ENCODE data around the gene SLC35F1.

Gene SLC35F1

DNA sequence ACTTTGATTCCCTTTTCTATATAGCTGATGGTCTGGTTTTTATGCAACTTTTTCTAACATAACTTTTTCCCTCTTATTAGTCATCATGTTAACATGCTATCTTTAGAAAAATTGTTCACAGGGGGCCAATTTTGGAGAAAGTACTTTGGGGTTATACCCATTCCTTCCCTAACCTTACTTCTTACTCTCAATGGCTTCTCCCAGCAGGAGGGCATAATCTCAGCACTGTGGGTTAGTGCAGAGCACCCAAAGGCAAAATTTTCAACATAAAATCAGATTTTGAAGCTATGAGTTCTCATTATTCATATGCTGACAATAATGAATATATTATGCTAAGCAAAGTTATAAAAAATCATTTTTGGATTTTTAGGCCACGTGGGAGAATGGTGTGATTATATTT lies 299.2 kb downstream of the SLC35F1 start:
- no peak for DNase-seq

DNA sequence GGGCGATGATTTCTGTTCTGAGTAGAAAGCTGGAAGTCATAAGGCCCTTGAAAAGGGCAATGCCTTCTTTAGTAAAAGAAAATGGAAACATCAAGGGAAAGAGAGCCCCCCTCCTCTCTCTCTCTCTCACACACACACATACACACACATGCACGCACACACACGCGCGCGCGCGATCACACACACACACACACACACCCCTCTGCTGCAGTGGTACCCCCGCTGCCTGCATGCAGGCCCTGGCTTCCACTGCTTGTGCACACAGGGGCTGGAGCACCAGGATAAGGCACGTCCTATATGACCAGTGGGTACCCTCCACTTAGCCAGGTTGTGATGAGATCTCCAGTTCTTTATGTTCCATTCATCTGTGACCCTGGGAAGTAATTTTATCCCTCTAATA lies 300.9 kb downstream of the SLC35F1 start:
- no peak for DNase-seq

DNA sequence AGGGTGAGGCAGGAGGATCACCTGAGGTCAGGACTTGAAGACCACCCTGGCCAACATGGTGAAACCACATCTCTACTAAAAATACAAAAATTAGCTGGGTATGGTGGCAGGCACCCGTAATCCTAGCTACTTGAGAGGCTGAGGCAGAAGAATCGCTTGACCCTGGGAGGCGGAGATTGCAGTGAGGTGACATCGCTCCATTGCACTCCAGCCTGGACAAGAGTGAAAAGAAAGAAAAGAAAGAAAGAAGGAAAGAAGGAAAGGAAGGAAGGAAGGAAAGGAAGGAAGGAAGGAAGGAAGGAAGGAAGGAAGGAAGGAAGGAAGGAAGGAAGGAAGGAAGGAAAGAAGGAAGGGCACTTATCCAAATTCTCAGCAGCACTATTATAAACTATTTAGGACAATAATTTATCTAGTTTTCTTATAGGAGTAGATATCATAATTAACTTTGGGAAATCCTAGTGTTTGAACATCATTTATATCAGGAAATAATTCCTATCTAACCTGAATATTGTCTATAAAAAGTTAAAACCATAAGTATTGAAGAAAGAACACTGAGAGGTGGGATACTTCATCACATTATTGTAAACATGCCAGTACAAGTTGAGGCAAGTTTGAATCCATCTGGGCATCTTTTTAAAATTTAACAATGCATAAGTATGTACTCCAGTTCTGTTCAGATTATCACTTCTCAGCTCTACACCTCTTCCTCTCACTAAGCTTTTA lies 305.5 kb downstream of the SLC35F1 start:
- no peak for DNase-seq

GRCh38 chr6:118215269-118215668 lies 308.2 kb downstream of the SLC35F1 start:
- DNase-seq: no peak

DNA sequence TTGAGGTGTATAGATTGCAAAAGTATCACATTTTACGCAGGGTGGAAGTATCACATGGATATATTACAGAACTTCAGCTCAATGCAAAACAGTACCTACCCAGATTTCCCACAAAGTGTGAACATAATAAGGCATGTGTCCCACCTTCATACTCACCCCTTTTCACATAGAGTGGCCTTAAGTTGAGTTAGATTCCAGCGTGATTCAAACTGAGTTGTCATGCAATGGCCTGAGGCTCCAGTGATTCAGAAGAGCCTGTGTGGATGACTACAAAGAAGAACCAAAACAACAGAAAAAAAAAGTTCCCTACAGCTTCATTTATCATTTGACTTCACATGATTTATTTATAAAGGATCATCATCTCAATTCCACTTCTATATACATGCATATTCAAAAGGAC lies 309.7 kb downstream of the SLC35F1 start:
- no peak for DNase-seq

DNA sequence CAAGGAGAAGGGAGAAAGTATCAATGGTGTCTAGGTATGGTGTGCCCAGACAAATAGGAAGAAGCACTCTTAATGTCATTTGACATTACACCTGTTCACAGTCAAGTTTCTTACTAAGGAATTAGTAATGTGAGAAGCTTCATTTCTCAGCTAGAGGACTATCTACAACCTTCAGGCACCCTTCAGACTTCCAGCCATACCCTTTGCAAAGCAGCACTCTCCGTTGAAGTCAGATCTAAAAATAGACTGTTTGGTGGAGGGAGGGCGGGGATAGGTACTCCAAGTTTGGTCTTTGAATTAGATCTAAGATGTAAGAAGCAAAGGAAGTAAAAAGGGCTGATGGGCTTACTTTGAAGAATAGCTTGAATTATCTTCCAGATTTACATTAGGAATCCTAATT lies 311.1 kb downstream of the SLC35F1 start:
- DNase-seq: no peak

DNA sequence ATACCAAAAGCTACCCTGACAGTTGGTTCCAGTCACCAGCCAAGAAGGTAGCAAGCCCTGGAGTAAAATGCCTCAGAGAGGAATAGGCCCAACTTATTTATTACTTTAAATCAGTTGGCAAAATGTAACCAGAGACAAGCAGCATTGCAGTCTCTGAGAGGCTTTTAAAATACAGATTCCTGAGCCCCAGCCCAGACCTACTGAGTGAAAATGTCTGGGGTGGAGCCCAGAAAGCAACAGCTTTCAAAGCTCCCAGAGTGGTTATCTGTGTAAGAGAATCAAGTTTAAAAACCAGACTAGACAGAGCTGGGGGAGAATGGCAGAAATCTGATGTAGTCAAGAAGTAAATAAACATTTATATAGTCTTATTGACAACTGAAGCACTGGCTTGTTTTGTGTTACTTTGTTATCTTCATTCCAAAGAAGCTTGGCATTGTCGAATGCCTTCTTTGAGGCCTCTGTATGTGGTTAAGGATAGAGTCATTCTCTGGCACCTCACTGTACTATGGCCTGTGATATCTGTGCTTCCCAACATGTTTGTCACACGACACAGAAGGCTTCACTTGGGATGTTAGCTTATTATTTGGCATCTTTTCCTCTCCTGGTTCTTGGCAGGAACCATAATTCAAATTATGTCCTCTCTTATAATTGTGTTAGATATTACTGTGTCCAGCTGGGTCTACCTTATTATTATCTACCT lies 313.5 kb downstream of the SLC35F1 start:
- DNase-seq: no peak

GRCh38 chr6:118223316-118223715 lies 316.3 kb downstream of the SLC35F1 start:
- no peak for DNase-seq

GRCh38 chr6:118228886-118229285 lies 321.8 kb downstream of the SLC35F1 start:
- DNase-seq: no peak

DNA sequence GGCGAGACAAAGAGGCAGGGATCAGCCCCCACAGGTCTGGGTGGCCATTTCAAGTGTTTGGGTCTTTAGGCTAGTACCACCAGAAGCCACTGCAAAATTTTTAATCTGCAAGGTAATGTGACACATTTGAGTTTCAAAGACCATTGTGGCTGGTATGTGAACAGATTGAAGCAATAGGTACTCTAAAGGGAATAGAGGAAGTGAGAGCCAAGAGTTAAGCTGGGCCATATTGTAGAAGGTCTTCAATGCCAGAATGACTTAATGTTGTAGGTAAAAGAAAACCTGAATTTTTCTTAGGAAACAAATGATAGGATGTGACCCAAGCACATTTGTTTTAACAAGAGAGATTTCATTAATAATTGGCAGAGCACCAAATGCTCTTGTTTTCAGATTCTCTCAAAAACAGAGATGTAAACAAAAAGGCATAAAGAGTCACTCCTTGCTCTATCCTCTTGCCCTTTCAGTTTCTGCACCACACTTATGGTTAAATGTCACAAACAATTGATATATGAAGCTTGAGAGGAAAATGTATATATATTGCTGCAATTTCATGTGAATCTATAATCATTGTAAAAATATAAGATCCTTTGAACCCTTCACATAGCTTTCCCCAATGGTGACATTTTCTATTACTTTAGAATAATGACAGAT lies 333.9 kb downstream of the SLC35F1 start:
- no peak for DNase-seq

DNA sequence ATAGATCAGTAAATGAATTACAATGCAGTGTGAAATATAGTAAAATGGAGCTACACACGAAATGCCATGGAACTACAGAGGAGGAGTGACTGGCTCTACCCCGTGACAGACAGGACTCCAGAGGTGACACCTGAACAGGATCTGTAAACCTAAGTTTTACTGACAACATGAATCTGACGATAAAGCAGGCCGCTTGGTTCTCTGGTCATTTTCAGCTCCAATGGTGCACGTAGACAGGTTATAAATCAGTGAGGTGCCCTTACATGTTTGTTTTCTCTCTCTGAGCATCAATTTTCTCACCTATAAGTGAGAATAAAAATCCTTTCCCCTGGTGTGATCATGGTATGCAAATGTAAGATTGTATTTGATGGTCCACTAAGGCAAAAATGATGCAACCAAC lies 339.3 kb downstream of the SLC35F1 start:
- no peak for DNase-seq

- DNase-seq: no peak
Observed at GRCh38 chr6:118248171-118248570, 341.1 kb downstream of the SLC35F1 start.

- DNase-seq: no peak
Observed at GRCh38 chr6:118249680-118250079, 342.6 kb downstream of the SLC35F1 start.

DNA sequence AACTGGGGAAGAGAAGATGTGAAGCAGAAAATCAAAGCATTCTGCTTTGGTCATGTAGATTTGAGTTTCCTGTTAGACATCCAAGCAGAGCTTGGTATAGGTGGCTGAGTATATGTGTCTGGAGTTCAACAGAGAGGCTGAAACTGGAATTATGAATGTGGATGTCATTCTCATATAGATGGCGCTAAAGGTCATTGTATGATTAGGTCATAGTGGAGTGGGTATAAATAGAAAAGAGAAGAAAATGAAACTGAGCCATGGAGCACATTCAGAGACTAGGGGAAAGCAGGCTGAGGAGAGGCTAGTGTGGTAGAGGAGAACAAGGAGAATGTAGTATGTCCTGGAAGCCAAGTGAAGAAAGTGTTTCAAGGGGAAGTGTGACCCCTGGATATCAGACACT lies 345.4 kb downstream of the SLC35F1 start:
- DNase-seq: no peak

DNA sequence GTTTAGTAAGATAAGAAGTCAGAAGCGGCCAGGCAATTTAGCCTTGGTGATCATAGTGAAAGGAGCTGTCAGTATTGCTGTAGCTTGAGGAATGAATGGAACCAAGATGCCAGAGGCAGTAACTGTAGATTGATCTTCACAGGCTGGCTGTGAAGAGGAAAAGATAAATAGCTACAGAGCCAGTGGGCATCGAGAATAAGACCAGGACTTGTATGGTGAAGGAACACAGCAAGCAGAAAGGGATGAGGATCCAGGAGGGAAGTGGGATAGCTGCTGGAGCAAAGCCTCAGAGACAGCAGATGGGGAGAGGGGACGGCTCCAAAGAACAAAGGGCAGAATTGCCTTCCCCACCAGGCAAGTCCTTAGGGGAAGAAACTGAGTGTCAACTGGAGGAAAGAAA lies 346.7 kb downstream of the SLC35F1 start:
- DNase-seq: no peak

DNA sequence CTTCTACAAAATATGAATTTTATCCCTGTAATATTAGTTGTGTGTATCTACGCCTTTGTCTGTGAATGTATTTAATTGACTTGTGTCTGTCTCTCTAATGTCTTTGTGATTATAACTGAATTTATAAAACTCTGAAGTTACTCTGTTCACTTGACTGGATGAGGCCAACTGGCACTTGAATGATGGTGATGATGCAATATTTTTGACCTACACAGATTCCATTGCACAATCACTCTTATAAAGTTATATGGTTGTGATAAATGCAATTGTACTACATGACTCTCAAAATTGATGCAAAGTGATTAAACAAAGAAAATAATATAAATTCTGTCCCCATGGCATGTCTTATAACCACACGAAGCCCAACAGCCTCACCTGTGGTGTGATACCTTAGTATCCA lies 353.8 kb downstream of the SLC35F1 start:
- DNase-seq: no peak

DNA sequence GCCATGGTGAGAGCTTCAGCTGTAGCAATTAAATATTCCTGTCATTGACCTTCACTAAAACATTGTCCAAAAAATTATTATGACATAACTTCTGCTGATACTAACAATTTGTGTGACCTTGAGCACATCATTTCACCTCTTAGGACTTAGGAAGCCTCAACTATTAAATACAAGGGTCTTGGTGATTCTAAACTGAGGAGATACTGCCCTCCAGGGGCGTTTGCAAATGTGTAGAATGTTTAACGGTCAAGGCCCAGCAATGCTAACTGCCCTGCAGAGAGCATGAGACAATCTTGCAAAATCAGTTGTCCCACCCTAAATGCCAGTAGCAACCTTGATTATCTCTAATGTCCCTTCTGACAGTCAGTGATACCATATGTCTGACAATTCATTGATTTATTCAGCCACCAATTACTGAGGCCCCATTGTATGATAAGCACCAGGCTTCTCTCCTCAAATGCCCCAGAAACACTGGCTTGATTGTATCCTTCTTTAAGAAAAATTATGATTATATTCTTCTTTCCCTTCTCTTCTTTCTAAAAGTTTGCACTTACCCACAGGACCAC lies 356.9 kb downstream of the SLC35F1 start:
- no peak for DNase-seq

- DNase-seq: no peak
Observed at GRCh38 chr6:118269659-118270058, 362.6 kb downstream of the SLC35F1 start.

GRCh38 chr6:118277631-118278030 lies 370.6 kb downstream of the SLC35F1 start:
- DNase-seq: no peak

DNA sequence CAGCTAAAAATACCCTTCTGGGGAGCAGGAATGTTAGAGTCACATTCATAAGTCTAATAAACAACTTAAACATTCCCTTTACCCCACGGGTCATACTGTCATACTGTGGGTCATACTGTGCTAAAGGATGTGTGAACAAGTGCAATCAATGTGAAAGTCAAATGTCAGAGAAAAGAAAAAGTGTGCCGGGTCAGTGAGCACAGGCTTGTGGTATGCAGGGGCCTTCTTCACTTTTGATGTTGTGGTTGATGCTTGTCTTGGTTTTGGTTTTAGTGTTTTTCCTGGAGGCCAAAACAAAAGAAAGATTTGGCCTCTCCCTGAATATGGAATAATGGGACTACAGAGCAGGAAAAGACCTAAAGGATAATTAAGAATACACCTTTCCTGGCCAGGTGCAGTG lies 373.1 kb downstream of the SLC35F1 start:
- no peak for DNase-seq

DNA sequence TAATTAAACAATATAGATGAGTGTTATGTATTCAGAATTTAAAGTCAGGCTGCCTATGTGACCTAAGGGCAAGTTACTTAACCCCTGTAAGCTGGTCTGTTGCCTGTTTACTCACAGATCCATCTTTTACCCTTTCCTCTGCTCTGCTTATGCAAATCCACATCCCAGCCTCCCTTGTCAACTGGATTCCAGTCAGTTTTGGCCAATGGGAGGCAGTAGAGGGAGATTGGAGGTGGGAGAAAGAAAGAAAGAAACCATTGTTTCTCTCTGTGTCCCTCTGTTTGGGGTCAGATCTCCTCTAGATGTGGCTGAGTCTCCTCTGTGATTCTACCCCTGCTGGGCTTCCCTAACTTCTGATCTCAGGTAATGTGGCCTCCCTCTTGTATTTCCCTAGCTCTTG lies 374.2 kb downstream of the SLC35F1 start:
- DNase-seq: no peak

DNA sequence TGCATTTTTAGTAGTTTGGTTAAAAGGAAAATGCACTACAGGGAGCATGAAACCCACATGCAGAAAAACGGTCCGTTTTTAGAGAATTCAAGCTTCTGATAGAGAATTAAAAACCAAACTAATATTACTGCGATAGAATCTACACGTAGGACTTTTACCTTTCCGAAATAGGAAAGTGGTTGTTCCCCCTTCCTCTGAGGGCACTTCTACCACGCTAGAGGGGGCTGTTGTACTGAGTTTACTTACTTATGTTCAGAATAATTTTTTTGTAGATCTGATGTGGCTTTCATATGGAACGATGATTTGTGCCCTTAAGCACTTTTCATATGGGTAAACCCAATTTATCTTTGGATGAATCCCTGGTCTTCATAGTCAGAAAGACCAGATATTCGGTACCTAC lies 376.7 kb downstream of the SLC35F1 start:
- peak; percentile 14 for DNase-seq

DNA sequence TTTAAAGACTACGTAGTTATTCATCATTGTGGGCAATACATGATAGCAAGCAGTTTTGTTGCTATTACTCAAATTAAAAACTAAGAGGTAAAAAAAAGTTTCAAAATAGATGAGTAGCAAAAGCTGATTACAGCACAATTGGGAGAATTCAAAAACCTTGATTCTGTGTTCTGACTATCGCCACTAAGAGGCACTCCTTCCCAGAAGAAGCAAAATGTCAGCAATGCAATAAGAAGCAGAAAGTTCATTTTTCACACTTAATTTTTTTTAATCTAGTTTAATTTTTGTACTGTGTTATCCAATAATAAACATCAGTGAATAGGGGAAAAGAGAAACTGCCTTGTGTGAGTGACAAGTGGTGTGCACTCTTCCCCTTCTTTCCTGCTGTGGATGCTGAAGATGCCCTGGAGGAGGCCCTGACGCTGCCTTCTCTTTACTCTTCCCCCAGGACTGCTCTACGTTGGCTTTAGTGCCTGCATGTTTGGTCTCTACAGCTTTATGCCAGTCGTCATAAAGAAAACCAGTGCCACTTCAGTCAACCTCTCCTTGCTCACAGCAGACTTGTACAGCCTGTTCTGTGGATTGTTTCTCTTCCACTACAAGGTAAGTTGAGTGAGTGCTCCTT lies 377.8 kb downstream of the SLC35F1 start:
- DNase-seq: no peak
